Activated CD8-positive, alpha-beta memory T cell treated with anti-CD3 and anti-CD28 coated beads, Interleukin-2, amount 50 U/mL, for 4 hours (primary cell): ENCODE data around the gene DENND1A.
"Not testable (repeated sequence)": the region's sequence is repeated elsewhere in the genome, so short reads cannot be mapped to it uniquely, and the experiment has no call there.

Experiments
- DNase-seq: peaks from one replicate; pipeline ENCODE4 v3.0.0-alpha.2; 2020

The DENND1A gene

GRCh38 chr9:123445981-123446610 lies 483.8 kb downstream of the DENND1A start:
- DNase-seq = no peak

- no peak for DNase-seq
These were observed 484.8 kb downstream of the DENND1A start for GRCh38 chr9:123445116-123445515.

DNA sequence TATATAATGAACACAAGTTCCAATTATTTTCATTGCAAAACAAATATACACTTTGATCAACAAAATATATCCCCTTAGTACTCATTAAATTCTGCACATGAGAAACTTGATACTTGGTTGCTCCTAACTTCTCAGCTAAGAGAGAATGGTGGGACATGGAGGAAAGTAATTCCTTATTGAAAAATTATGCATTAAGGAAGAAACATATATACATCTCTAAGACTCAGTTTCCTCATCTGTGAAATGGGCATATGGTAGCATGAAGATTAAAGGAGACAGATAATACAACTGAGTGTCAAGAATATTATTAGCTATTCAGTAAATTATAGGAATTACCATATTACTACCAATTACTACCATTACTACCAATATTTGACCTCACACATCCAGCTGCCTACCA lies 488.2 kb downstream of the DENND1A start:
- no peak for DNase-seq

DNA sequence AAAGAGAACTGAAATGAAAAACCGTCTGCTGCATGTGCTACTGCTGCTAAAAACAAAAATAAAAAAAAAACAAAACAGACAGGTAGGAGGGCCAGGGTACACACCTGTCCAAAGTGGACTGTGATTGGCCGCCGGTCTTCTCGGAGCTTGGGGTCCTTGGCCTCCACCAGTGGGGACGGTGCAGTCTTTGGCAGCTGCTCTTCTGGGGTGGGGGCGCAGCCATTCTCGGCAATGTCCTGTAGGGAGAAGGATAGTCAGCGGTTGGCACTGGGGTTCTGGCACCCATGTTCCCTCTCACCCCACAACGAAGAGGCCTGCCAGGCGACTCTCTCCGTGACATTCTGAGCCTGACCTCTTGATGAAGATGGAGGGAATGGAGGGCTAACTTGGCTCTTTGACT lies 489.7 kb downstream of the DENND1A start:
- no peak for DNase-seq

DNA sequence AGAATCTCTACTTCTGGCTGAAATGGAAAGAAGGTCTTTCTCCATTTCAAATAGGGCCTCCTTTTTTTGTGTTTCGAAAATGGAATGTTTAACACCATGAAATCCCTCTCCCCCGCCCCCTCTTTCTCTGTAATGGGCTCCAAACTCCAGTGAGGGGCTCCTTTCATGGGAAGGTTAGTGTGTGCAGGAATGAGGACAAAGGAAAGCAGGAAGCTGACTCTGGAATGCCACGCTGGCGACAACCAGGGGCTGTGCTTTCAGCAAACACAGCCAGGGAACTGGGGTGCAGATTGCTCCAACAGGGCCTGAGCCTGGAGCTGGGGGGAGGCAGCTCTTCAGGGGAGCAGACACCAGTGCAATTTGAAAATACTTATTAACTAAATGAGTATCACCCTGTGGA lies 491.1 kb downstream of the DENND1A start:
- DNase-seq = no peak

DNA sequence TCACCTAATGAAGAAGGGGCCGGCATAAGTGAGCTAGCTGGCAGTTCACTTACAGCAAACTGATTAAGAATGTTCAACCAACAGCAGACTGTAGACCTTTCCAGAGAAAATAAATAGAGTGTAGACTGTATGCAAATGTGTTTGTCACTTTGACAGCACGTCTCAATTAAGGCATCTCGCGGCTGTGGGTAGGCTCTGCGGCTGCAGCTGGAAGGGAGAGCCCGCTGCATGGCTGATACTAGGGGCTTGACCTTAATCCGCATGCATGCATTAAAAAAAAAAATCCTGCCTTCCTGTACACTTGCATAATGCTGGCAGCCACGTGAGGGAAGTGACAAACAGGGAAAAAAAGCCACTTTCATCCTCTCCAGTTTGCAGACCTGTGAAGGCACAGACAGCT lies 491.6 kb downstream of the DENND1A start:
- no peak for DNase-seq

- DNase-seq = no peak
These were observed 492.7 kb downstream of the DENND1A start for GRCh38 chr9:123437201-123437600.

DNA sequence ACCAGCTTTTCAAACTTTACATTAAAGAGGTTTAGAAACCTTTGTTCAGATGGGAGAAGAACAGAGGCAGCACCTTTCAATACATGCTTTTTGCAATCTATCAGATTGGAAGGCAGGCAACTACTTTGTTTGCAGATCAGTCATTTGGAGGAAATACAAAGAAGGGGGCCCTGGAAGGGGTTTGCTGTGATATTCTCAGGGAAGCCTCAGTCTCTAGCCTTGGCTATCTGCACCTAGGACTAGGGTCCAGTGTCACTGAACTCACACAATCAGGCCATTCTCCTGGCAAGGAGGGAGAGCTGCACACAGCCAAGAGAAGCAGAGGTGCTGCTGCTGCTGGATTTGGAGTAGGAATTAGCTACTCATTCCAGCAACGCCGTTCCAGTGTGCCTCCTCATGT lies 494.5 kb downstream of the DENND1A start:
- DNase-seq = no peak

DNA sequence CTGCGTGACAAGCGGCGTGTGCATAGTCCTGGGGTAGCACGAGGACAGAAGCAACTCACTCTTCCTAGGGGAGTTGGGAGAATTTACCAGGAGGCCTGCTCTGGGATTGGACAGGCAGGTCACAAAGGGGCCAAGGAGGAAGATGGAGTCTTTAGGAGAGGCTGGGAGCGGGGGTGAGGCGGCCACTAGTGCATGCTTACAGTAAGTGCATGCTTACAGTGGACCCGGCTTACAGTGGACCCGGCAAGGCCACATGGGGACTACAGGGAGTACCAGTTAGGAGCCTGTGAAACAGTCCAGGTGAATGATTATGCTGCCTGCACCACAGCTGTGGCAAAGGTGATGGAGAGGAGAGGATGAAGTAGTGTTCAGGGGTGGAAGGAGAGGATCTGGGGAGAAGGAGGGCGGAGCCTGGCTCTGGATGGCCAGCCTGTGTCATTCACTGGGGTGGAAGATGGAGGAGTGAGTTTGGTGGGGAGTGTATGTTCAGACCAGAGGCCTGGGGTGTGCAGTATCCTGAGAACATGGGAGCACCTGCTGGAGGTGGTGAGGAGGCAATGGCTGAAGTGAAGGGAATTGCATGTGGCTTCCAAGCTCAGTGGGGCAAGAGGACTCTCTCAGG lies 495.2 kb downstream of the DENND1A start:
- no peak for DNase-seq

GRCh38 chr9:123432331-123433236 lies 497.3 kb downstream of the DENND1A start:
- DNase-seq = no peak

GRCh38 chr9:123431581-123431980 lies 498.3 kb downstream of the DENND1A start:
- no peak for DNase-seq

DNA sequence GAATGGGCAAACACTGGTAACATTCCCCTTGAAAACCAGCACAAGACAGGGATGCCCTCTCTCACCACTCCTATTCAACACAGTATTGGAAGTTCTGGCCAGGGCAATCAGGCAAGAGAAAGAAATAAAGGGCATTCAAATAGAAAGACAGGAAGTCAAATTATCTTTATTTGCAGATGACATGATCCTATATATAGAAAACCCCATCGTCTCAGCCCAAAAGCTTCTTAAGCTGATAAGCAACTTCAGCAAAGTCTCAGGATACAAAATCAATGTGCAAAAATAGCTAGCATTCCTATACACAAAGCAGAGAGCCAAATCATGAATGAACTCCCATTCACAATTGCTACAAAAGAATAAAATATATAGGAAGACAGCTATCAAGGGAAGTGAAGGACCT lies 501.5 kb downstream of the DENND1A start:
- DNase-seq = not testable (repeated sequence)

DNA sequence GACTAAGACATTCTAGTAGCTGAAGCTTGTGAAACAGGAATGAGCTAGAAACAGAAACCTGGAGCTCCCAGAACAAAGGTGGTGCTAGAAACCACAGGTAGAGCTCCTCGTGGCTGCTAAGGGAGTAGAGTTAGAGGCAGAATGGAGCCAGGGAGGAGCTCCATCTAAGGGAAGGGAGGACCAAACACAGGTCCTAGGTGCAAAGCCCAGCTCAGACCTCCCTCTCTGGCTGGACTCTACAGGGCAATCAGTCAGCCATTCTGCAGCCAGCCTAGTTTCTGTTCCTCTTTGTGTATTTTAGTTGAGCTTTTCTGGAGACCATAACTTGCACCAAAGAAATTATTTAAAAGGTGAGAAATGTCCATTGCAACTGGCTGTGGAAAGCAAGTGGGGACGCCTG lies 503.5 kb downstream of the DENND1A start:
- no peak for DNase-seq

DNA sequence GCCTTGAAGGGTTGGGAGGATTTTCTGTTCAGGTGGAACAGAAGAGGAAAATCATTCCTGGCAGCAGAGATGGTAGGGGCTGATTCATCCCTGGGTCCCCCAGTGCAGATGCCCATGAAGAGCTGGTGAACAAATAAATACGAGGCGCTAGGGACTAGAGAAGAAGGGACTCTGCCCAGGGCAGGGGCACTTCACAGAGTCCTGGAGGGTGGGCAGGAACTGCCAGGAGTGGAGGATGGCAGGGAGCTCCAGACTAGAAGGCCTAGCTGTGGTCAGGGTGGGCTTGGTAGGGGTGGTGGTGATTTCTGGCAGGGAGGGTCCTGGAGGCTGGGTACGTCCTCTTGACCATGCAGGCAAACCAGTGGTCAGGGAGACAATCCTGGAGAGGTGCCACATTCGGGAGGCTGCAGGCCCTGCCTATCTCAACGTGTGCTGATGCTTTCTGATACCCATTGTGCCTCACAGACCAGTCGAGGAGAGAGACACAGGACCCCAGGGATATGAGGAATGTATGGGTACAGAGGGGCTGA lies 504.0 kb downstream of the DENND1A start:
- DNase-seq = no peak

- no peak for DNase-seq
These were observed 504.6 kb downstream of the DENND1A start for GRCh38 chr9:123425261-123425821.

DNA sequence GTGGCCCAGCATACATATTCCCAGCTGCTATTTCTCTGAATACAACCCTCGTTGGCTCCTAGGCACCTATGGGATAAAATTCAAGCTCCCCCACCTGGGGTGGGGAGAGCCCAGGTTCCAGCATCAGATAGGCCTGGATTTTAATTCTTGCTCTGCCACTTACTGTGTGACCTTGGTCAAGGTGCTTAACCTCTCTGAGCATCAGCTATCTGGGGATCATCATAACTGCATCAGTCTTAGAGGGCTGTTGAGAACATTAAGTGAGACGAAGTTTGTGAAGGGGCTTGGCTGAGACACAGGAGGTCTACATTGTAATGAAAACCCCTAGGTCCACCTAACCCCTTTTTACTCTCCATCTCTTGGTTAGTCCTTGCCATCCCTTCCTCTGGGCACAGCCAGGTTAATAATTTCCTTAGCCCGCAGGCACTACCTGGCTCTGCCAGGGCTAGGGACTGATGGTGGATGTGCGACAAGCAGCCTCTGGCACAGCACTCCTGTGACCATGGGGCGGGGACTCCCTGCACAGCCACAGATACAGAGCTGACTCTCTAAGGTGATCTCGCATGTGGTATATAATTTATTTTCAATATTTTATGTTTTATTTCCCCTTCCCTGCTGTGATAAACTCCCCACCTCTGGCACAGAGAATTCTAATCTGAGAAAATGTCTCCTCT lies 505.2 kb downstream of the DENND1A start:
- DNase-seq = no peak

- DNase-seq = no peak
These were observed 505.8 kb downstream of the DENND1A start for GRCh38 chr9:123424131-123424530.

DNA sequence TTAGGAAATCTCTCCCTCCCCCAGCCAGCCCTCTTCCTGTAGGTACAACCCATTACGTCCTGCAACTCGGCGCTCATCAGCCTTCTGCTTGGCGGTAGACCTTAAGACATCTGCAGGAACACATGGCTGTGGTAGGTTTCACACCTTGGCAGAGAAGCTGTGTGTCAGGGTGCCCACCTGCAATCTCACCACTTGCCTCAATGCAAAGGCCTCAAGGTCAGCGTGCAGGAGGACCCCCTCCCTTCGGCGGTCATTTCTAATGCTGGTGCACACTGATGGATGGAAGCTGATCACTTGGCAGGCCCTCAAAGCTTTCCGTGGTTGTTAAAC lies 506.6 kb downstream of the DENND1A start:
- no peak for DNase-seq

GRCh38 chr9:123422635-123423310 lies 507.2 kb downstream of the DENND1A start:
- DNase-seq = no peak

DNA sequence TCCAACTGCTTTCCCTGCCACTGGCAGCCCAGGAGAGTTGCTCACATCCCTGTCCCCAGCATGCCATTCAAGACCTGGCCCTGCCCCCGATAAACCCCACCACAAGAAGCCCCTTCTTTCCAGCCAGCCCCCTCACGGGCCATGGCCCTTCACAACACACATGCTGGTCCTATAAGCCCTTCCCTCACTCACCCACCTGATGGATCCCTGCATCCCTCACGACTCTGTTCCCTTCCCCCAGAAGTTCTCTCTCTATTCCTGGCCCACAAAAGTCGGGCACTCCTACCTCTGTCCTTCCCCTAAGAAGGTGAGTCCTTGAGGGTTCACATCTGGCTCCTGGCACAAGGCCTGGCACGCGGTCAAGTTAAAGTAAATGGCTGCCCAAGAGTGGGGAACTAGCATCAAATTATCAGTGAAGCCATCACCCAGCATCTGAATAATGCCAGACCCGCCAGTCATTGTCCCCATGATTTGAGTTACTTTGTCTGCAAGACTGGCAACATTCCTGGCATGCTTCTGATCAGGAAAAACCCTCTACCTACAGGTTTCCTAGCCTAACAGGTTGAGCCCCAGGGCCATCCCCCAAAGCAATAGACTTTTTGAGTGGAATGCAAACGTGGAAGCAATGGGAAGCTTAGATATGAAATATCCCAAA lies 508.0 kb downstream of the DENND1A start:
- DNase-seq = no peak

- no peak for DNase-seq
These were observed 508.7 kb downstream of the DENND1A start for GRCh38 chr9:123421186-123421585.

- DNase-seq = no peak
These were observed 509.3 kb downstream of the DENND1A start for GRCh38 chr9:123420592-123421111.
